ENCODE measurements around the gene PSMD5. TPM values are rescaled to one million over a fixed set of nuclear protein-coding genes. Genes with fewer than 3 reads are reported as not detected.

Gene PSMD5
- total RNA-seq, 1 experiment from 2014 or later, result 86.4 TPM

- H3K4me1 ChIP-seq (replicated peaks; ENCODE audit: insufficient read depth), result peaks cover 35% of the 10 kb centered on the region
- peak; percentile 7 to 87 for DNase-seq
- peaks cover 32% of the 10 kb centered on the region for H3K36me3 ChIP-seq (ENCODE audit: low read depth)
- intact Hi-C loops (cut with micrococcal nuclease; ENCODE audit: unreplicated experiment), result no loop called here
- peak overlapping the region; percentile 43 for H3K27ac ChIP-seq
- peaks cover 30% of the 10 kb centered on the region for H3F3A ChIP-seq (ENCODE audit: insufficient read depth, low read depth)
- no TSS peak for BruUV-seq (replicated peaks)
- H3K9me2 ChIP-seq (ENCODE audit: insufficient read depth), result no peaks in the 10 kb centered on the region
- H2AFZ ChIP-seq, result no peak overlapping the region
- 0 out of 2 replicates have a peak overlapping the region, but pooled peaks have one; percentile 6 for H3K4me3 ChIP-seq
- no peaks in the 10 kb centered on the region for H3K79me2 ChIP-seq (ENCODE audit: low read depth)
- CTCF ChIA-PET, result interaction anchor here (1.0 kb wide), 1 partner anchor 12 kb away, joined by 4 read pairs; no protein-coding TSS in a partner anchor
- TF ChIP-seq CTCF (conservative IDR thresholded peaks at IDR 0.05) (no peak), EZH2 (IDR thresholded peaks at IDR 0.05; ENCODE audit: low read depth) (no peak)
- H3K9me3 ChIP-seq (ENCODE audit: insufficient read depth, low read depth), result no peaks in the 10 kb centered on the region
- H3K4me2 ChIP-seq, result peak overlapping the region; percentile 48
- no peaks in the 10 kb centered on the region for H3K27me3 ChIP-seq (ENCODE audit: insufficient read depth, low read depth)
- POLR2A ChIA-PET (ENCODE audit: unreplicated experiment), result interaction anchor here (0.6 kb wide), 1 partner anchor 385 kb away, joined by 3 read pairs; no protein-coding TSS in a partner anchor
- no peaks in the 10 kb centered on the region; the same call in 1 of the 2 replicates for H4K20me1 ChIP-seq (ENCODE audit: insufficient read depth)
Observed at GRCh38 chr9:120767451-120767850, 75.3 kb downstream of the PSMD5 start.

Other genes with a start within 250 kb of the PSMD5 start
- gene MEGF9, start 128.5 kb downstream of the PSMD5 start, total RNA-seq (2021), result 30.3 and 35.7 TPM in 2 replicates
- 69.6 and 77.7 TPM in 2 replicates for gene FBXW2, start 49.5 kb downstream of the PSMD5 start, total RNA-seq (2021)
- 66.4 and 72.9 TPM in 2 replicates for gene PHF19, start 34.3 kb upstream of the PSMD5 start, total RNA-seq (2021)
- 2.7 and 2.9 TPM in 2 replicates for gene TRAF1, start 83.9 kb upstream of the PSMD5 start, total RNA-seq (2021)
- gene C5, start 207.4 kb upstream of the PSMD5 start, total RNA-seq (2021), result 11.5 and 13.0 TPM in 2 replicates
- 41.6 and 44.9 TPM in 2 replicates for gene CNTRL, start 232.0 kb upstream of the PSMD5 start, total RNA-seq (2021)

All from PC-9 (cell line).